HEK293 (cell line): ENCODE results near the gene OTX1.

Source experiments
- CTCF ChIA-PET: fragments of 350-600 bp; formaldehyde crosslinking; extraction: SDS; loops from one replicate; lab custom pipeline; 2021; ENCODE audit warnings: antibody characterized with exemption; lab: Yijun Ruan, JAX
- POLR2A ChIA-PET: fragments of 300-600 bp; formaldehyde crosslinking; extraction: SDS; loops from one replicate; lab custom pipeline; 2020; ENCODE audit warnings: antibody characterized with exemption, inconsistent platforms; lab: Yijun Ruan, JAX
- H3K27ac ChIP-seq: fragments of 200-500 bp; sonication (Bioruptor generic); 2 replicates; pipeline ENCODE4 v1.5.1; 2014; ENCODE audit warnings: low read depth, low read length, control low read depth, inconsistent platforms; ENCODE audit errors: extremely low read depth
- H3K36me3 ChIP-seq, 2 experiments: fragments of 200-500 bp in 1 of 2; sonication (Bioruptor generic) in 1 of 2; 1 replicate in 1 of 2; 2 replicates in 1 of 2; pipeline ENCODE4 v1.5.1; 2014 to 2017; ENCODE audit warnings: inconsistent platforms in 2 of 2, low read length in 2 of 2; ENCODE audit not compliant: control insufficient read depth in 2 of 2, insufficient read depth in 1 of 2
- H3K4me1 ChIP-seq: fragments of 200-500 bp; sonication (Bioruptor generic); 2 replicates; pipeline ENCODE4 v1.5.1; 2014; ENCODE audit warnings: mild to moderate bottlenecking, low read length, inconsistent platforms; ENCODE audit not compliant: control insufficient read depth, insufficient read depth
- H3K4me3 ChIP-seq: 2 replicates; pipeline ENCODE4 v1.5.1; 2011; ENCODE audit warnings: low read depth, mild to moderate bottlenecking, control low read depth, low read length, moderate library complexity
- H3K9me3 ChIP-seq: fragments of 200-500 bp; sonication (Bioruptor generic); 2 replicates; pipeline ENCODE4 v1.5.1; 2014; ENCODE audit warnings: low read depth, low read length, inconsistent platforms; ENCODE audit not compliant: control insufficient read depth, insufficient read depth
- BCL11B ChIP-seq: fragments of 450-650 bp; formaldehyde crosslinking; IDR thresholded peaks from 2 replicates; pipeline ENCODE4 v1.5.1; 2016; ENCODE audit warnings: low read depth, missing biosample characterization, missing genetic modification characterization
- HOXD13 ChIP-seq: sonication (generic); formaldehyde crosslinking; IDR thresholded peaks from 2 replicates; pipeline ENCODE4 v1.8.0; 2022; ENCODE audit warnings: missing genetic modification reagents, borderline replicate concordance
- OSR2 ChIP-seq: fragments of 450-650 bp; formaldehyde crosslinking; IDR thresholded peaks from 2 replicates; pipeline ENCODE4 v1.5.1; 2016; ENCODE audit warnings: missing biosample characterization, missing genetic modification characterization
- SP3 ChIP-seq: fragments of 450-650 bp; formaldehyde crosslinking; IDR thresholded peaks from 2 replicates; pipeline ENCODE4 v1.5.1; 2016; ENCODE audit warnings: missing biosample characterization, missing genetic modification characterization
- SP7 ChIP-seq: fragments of 450-650 bp; formaldehyde crosslinking; IDR thresholded peaks from 2 replicates; pipeline ENCODE4 v1.5.1; 2016; ENCODE audit warnings: missing biosample characterization, missing genetic modification characterization
- ZBTB1 ChIP-seq: fragments of 450-650 bp; formaldehyde crosslinking; IDR thresholded peaks from 2 replicates; pipeline ENCODE4 v1.5.1; 2016; ENCODE audit warnings: missing biosample characterization, missing genetic modification characterization
- ZBTB26 ChIP-seq: fragments of 450-650 bp; formaldehyde crosslinking; optimal IDR thresholded peaks from 2 replicates; pipeline ENCODE3; 2016; ENCODE audit warnings: missing biosample characterization, mild to moderate bottlenecking, missing genetic modification characterization
- ZBTB49 ChIP-seq: fragments of 450-650 bp; formaldehyde crosslinking; IDR thresholded peaks from 2 replicates; pipeline ENCODE4 v1.5.1; 2016; ENCODE audit warnings: missing biosample characterization, missing genetic modification characterization, low read depth
- ZFP37 ChIP-seq: fragments of 450-650 bp; formaldehyde crosslinking; IDR thresholded peaks from 2 replicates; pipeline ENCODE4 v1.5.1; 2016; ENCODE audit warnings: missing biosample characterization, missing genetic modification characterization
- ZFP69B ChIP-seq: fragments of 450-650 bp; formaldehyde crosslinking; IDR thresholded peaks from 2 replicates; pipeline ENCODE4 v1.5.1; 2016; ENCODE audit warnings: missing biosample characterization, missing genetic modification characterization
- ZIC2 ChIP-seq: fragments of 450-650 bp; formaldehyde crosslinking; IDR thresholded peaks from 2 replicates; pipeline ENCODE4 v1.5.1; 2016; ENCODE audit warnings: missing biosample characterization, missing genetic modification characterization
- ZNF155 ChIP-seq: fragments of 450-650 bp; formaldehyde crosslinking; IDR thresholded peaks from 2 replicates; pipeline ENCODE4 v1.5.1; 2016; ENCODE audit warnings: missing biosample characterization, missing genetic modification characterization
- ZNF16 ChIP-seq: fragments of 450-650 bp; formaldehyde crosslinking; IDR thresholded peaks from 2 replicates; pipeline ENCODE4 v1.5.1; 2016; ENCODE audit warnings: low read depth, missing biosample characterization, missing genetic modification characterization
- ZNF174 ChIP-seq: fragments of 450-650 bp; formaldehyde crosslinking; IDR thresholded peaks from 2 replicates; pipeline ENCODE4 v1.5.0; 2017; ENCODE audit warnings: missing biosample characterization, mild to moderate bottlenecking, missing genetic modification characterization
- ZNF202 ChIP-seq: fragments of 450-650 bp; formaldehyde crosslinking; IDR thresholded peaks from 2 replicates; pipeline ENCODE4 v1.5.1; 2016; ENCODE audit warnings: missing biosample characterization, missing genetic modification characterization, borderline replicate concordance
- ZNF214 ChIP-seq: fragments of 450-650 bp; formaldehyde crosslinking; IDR thresholded peaks from 2 replicates; pipeline ENCODE4 v1.5.1; 2017; ENCODE audit warnings: missing biosample characterization, mild to moderate bottlenecking, missing genetic modification characterization, borderline replicate concordance
- ZNF23 ChIP-seq: fragments of 450-650 bp; formaldehyde crosslinking; IDR thresholded peaks from 2 replicates; pipeline ENCODE4 v1.5.1; 2016; ENCODE audit warnings: missing biosample characterization, missing genetic modification characterization, borderline replicate concordance
- ZNF335 ChIP-seq: fragments of 450-650 bp; formaldehyde crosslinking; conservative IDR thresholded peaks from 2 replicates; pipeline ENCODE4 v1.5.1; 2016; ENCODE audit warnings: missing biosample characterization, missing genetic modification characterization
- ZNF366 ChIP-seq: fragments of 450-650 bp; formaldehyde crosslinking; conservative IDR thresholded peaks from 2 replicates; pipeline ENCODE4 v1.5.1; 2016; ENCODE audit warnings: missing biosample characterization, missing genetic modification characterization
- ZNF433 ChIP-seq: fragments of 450-650 bp; formaldehyde crosslinking; IDR thresholded peaks from 2 replicates; pipeline ENCODE4 v1.5.1; 2016; ENCODE audit warnings: missing biosample characterization, missing genetic modification characterization, low read depth
- ZNF473 ChIP-seq: fragments of 450-650 bp; formaldehyde crosslinking; IDR thresholded peaks from 2 replicates; pipeline ENCODE4 v1.5.1; 2017; ENCODE audit warnings: missing biosample characterization, missing genetic modification characterization
- ZNF501 ChIP-seq: fragments of 450-650 bp; formaldehyde crosslinking; IDR thresholded peaks from 2 replicates; pipeline ENCODE4 v1.5.1; 2016; ENCODE audit warnings: missing biosample characterization, missing genetic modification characterization
- ZNF529 ChIP-seq: fragments of 450-650 bp; formaldehyde crosslinking; IDR thresholded peaks from 2 replicates; pipeline ENCODE4 v1.5.1; 2017; ENCODE audit warnings: missing genetic modification characterization, missing biosample characterization; ENCODE audit not compliant: insufficient replicate concordance
- ZNF530 ChIP-seq: fragments of 450-650 bp; formaldehyde crosslinking; IDR thresholded peaks from 2 replicates; pipeline ENCODE4 v1.5.1; 2016; ENCODE audit warnings: low read depth, missing biosample characterization, missing genetic modification characterization
- ZNF561 ChIP-seq: fragments of 450-650 bp; IDR thresholded peaks from 2 replicates; pipeline ENCODE4 v1.5.1; 2018; ENCODE audit warnings: missing biosample characterization, missing genetic modification characterization, borderline replicate concordance
- ZNF610 ChIP-seq: fragments of 450-650 bp; formaldehyde crosslinking; IDR thresholded peaks from 2 replicates; pipeline ENCODE4 v1.5.1; 2016; ENCODE audit warnings: missing biosample characterization, missing genetic modification characterization, borderline replicate concordance
- ZNF704 ChIP-seq: fragments of 450-650 bp; formaldehyde crosslinking; IDR thresholded peaks from 2 replicates; pipeline ENCODE4 v1.5.1; 2016; ENCODE audit warnings: missing biosample characterization, missing genetic modification characterization
- ZNF792 ChIP-seq: fragments of 450-650 bp; formaldehyde crosslinking; IDR thresholded peaks from 2 replicates; pipeline ENCODE4 v1.5.1; 2016; ENCODE audit warnings: missing biosample characterization, missing genetic modification characterization
- ZNF843 ChIP-seq: fragments of 450-650 bp; formaldehyde crosslinking; IDR thresholded peaks from 2 replicates; pipeline ENCODE4 v1.5.1; 2016; ENCODE audit warnings: missing biosample characterization, missing genetic modification characterization
- ZSCAN5A ChIP-seq: fragments of 450-650 bp; formaldehyde crosslinking; IDR thresholded peaks from 2 replicates; pipeline ENCODE4 v1.5.1; 2016; ENCODE audit warnings: missing biosample characterization, missing genetic modification characterization
- ZXDB ChIP-seq: fragments of 450-650 bp; formaldehyde crosslinking; IDR thresholded peaks from 2 replicates; pipeline ENCODE4 v1.5.1; 2016; ENCODE audit warnings: missing biosample characterization, missing genetic modification characterization

OTX1 gene

GRCh38 chr2:63001576-63001975 is 49.1 kb upstream of the OTX1 start:
- Histone ChIP-seq H3K27ac (no peak overlapping the region), H3K9me3 (no peaks in the 10 kb centered on the region), H3K4me3 (no peak overlapping the region), H3K4me1 (no peaks in the 10 kb centered on the region), H3K36me3 (peaks cover 5 to 6% of the 10 kb centered on the region in 2 experiments)
- CTCF ChIA-PET = interaction anchor here (0.6 to 1.1 kb wide), 3 partner anchors 17 to 314 kb away, joined by 3 to 4 read pairs (median 3); no protein-coding TSS in a partner anchor
- TF ChIP-seq ZNF155 = no peak
- TF ChIP-seq OSR2 (tag by site-specific recombination) = no peak
- no peak for TF ChIP-seq ZNF843
- TF ChIP-seq ZBTB1 (tag by site-specific recombination) = no peak
- no peak for TF ChIP-seq ZIC2 (tag by site-specific recombination)
- TF ChIP-seq ZNF704 = no peak
- TF ChIP-seq ZNF16 (tag by site-specific recombination) = no peak
- no peak for TF ChIP-seq ZFP37 (tag by site-specific recombination)
- POLR2A ChIA-PET = no interaction called here

GRCh38 chr2:63003351-63003750 is 47.3 kb upstream of the OTX1 start:
- ChIA-PET CTCF (interaction anchor here (0.7 to 1.2 kb wide), 2 partner anchors 20 to 21 kb away, joined by 3 to 4 read pairs; no protein-coding TSS in a partner anchor), POLR2A (no interaction called here)

GRCh38 chr2:63007813-63008458 is 42.7 kb upstream of the OTX1 start:
- no peak overlapping the region for H3K27ac ChIP-seq
- no peak overlapping the region for H3K4me3 ChIP-seq
- no peaks in the 10 kb centered on the region for H3K9me3 ChIP-seq
- H3K4me1 ChIP-seq = no peaks in the 10 kb centered on the region
- ChIA-PET CTCF (interaction anchor here (1.6 kb wide), 1 partner anchor 551 kb away, joined by 3 read pairs; no protein-coding TSS in a partner anchor), POLR2A (interaction anchor here (0.6 kb wide), 1 partner anchor 129 kb away, joined by 3 read pairs; no protein-coding TSS in a partner anchor)
- H3K36me3 ChIP-seq = peaks cover 0 to under 1% of the 10 kb centered on the region in 2 experiments; a peak in 1 of 3 replicates
- TF ChIP-seq ZNF23 (no peak), ZNF501 (tag by site-specific recombination) (no peak), ZNF529 (tag by site-specific recombination) (no peak), HOXD13 (CRISPR knock-in tag) (no peak), ZBTB26 (no peak), ZNF561 (no peak), ZNF366 (tag by site-specific recombination) (no peak), ZSCAN5A (tag by site-specific recombination) (no peak), SP3 (tag by site-specific recombination) (no peak), ZNF214 (tag by site-specific recombination) (no peak), ZNF174 (no peak)

More at GRCh38 chr2:63003351-63003750, 47.3 kb upstream of the OTX1 start:
- H3K36me3 ChIP-seq = peaks cover 0 to 5% of the 10 kb centered on the region in 2 experiments; a peak in 2 of 3 replicates
- no peak for TF ChIP-seq SP7 (tag by site-specific recombination)
- no peak for TF ChIP-seq ZFP37 (tag by site-specific recombination)
- TF ChIP-seq ZXDB (tag by site-specific recombination) = no peak
- TF ChIP-seq ZNF792 (tag by site-specific recombination) = no peak
- TF ChIP-seq ZFP69B (tag by site-specific recombination) = no peak
- TF ChIP-seq ZNF610 (tag by site-specific recombination) = no peak
- no peak for TF ChIP-seq ZBTB49 (tag by site-specific recombination)
- no peak for TF ChIP-seq ZNF433 (tag by site-specific recombination)
- no peak for TF ChIP-seq ZNF202 (tag by site-specific recombination)
- TF ChIP-seq ZNF335 (tag by site-specific recombination) = no peak
- no peak for TF ChIP-seq BCL11B (tag by site-specific recombination)
- TF ChIP-seq ZNF530 = no peak
- TF ChIP-seq ZNF473 = no peak
- TF ChIP-seq, all 188 proteins: peak for 0
- Histone ChIP-seq H3K9me3 (no peaks in the 10 kb centered on the region), H3K4me3 (no peak overlapping the region), H3K4me1 (no peaks in the 10 kb centered on the region), H3K27ac (no peak overlapping the region)
